Sciatic nerve (tissue), 2 donors: ENCODE results near the gene MAP2K5. TPM values are rescaled to one million over a fixed set of nuclear protein-coding genes. Genes with fewer than 3 reads are reported as not detected.

Experiments used
- ATAC-seq: fragments of 200-7000 bp; cut with Tn5 transposase; one replicate; pipeline ENCODE4 v1.9.1; 2020; ENCODE audit warnings: mild to moderate bottlenecking, moderate library complexity
- DNase-seq: peaks from one replicate; pipeline ENCODE4 v3.0.0-alpha.2; 2020; ENCODE audit warnings: low spot score
- intact Hi-C: fragments of 100-400 bp; cut with DNase I; formaldehyde crosslinking; loops from one replicate; pipeline ENCODE4 v1.14.2; 2022
- total RNA-seq: library from RNA; stranded (reverse); fragmentation: NEBNext Ultra II Directional; extraction: Animal tissue kit (Norgen Biotek cat#: 25700); gene quantifications from one replicate; pipeline ENCODE4 v1.2.1, GENCODE V29; 2021
- donor health status: DM: no; HTN: no; CAD: no.
- donor health status: DM: no; HTN: no; CAD: no.

The MAP2K5 gene
- total RNA-seq, 1 donor from 2014 or later, result 25.2 TPM

DNA sequence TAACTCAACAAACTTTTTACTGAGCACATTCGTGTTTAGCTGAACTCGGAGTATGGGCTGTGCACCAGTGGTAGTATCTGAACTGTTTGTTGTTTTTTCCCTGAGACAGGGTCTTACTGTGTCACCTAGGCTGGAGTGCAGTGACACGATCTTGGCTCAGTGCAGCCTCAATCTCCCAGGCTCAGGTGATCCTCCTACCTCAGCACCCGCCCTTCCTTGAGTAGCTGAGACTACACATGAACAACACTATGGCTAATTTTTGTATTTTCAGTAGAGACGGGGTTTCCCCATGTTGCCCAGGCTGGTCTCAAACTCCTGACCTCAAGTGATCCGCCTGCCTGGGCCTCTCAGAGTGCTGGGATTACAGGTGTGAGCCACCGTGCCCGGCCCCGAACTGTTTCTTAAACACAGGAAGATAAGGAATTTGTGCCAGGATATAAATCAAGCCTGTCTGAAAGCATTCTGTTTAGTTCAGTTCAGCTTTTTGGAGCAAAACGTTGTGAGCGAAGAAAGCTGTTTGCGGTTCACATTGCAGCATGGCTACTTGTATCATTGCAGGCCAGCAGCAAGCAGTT lies 242.4 kb downstream of the MAP2K5 start:
- intact Hi-C loops, result no loop called here

DNA sequence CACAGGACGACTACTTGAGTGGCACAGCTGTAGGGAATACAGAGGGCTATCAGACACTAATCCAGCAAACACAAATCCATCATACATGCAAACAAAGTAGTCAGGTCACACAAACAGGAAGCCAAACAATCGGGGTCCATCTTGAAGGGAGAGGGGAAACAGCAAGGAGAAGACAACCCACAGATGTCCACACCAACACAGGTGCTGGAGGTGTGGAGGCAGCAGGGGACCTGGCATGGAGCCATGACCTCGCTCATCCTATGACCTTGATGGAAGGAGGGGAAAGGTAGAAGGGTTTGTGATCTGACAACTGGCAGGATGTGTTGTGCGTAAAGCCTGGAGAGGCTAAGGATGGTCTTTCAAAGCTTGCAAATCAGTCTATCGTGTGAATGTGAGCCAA lies 242.9 kb downstream of the MAP2K5 start:
- no peak for ATAC-seq
- DNase-seq, result no peak
- intact Hi-C loops, result no loop called here

More for the DNA sequence above, 242.4 kb downstream of the MAP2K5 start:
- no peak for ATAC-seq
- no peak for DNase-seq

DNA sequence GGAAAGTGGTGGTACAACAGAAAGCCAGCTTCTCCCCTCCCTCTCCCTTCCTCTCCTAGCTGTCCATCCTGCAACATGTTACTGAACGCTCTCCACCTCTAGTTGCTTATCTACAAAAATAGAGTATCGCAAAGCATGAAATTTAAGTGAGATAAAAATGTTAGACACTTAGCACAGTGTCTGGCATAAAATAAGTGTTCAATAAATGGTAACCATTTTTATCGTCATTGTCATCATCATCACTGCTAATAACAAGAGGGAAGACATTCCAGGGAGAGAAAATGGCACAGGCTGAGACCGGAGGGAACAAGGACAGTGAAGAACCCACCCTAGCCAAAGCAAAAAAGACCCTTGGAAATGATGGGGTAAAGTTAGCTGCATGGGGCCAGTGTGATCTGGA lies 244.1 kb downstream of the MAP2K5 start:
- DNase-seq (no peak), ATAC-seq (no peak)
- intact Hi-C loops, result no loop called here

DNA sequence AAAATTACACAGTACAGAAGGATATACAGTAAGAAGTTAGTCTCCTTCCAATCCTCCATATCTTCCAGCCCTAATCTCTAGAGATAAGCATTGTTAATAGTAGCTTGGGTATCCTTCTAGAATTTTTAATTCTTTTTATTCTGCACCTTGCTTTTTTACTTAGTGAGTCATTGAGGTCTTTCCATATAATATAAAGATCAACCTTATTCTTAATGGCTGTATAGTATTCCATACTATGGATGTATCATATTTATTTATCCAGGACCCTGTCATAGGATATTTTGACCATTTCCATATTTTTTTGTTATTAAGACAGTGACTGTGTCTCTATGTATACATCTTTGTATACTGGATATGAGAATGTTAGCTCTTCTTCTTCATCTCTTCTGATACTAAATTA lies 246.5 kb downstream of the MAP2K5 start:
- ATAC-seq (no peak), DNase-seq (no peak)
- intact Hi-C loops, result no loop called here

DNA sequence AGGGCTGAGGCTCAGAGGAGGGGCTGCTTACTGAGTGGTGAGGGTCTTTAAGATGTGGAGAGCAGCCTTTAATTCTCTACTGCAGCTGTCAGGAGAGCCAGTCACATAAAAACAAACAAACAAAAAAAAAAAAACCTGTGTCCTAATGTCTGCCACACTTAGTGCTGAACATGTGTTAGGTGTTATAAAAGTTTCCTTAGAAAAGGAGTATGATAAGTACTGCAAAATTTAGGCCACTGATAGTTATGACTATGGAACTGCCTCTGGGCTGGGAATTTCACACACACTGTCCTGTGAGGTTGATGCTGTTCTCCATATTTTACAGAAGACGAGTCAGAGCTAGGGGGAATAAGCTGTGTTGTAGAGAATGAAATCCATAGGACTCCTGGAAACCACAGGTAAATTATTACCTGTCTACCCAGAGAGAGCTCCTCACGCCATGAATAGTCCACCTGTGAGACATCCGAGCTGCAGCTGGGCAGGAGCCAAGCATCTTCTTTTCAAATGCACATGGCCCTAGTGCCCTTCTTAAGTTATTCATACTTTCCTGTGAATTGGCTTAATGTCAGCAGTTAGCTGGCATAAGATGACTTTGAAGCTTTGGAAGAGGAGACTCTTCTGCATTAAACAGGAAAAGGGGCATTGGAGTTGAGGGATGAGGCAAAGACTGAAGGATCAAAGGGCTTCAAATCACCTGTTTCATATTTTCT lies 248.3 kb downstream of the MAP2K5 start:
- DNase-seq (no peak), ATAC-seq (no peak)

DNA sequence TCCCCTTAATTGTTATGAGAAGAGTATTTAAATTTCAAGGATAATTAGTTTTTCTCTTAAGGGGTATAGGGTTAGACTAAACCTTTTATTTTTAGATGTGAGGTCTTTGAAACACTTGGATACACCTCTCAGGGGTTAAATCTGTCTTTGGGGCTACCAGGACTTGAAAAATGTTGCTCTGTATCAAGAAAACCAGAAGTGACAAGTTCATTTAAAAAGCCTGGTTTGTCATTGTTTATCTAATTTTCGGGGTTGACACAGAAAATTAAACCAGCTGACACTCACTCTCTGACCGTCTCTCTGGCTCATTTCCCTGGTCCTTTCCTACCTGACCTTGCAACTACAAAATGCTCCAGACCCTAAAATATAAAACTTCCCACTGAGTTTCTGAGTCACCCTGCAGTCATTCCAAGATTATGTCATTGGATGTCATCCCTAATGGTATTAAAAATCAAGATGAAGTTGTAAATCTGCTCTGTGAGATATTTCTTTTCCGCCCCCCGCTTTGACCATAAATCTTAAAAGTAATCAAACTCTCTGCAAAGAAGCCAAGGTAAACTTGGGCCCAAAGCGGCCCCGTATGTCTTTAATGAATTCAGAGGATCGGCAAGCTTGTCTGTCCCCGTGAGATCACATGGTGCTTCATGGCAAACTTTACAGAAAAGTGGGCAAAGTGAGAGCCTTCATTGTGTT lies 249.9 kb downstream of the MAP2K5 start:
- ATAC-seq (no peak), DNase-seq (no peak)
- intact Hi-C loops, result no loop called here

More for the DNA sequence above, 248.3 kb downstream of the MAP2K5 start:
- intact Hi-C loops, result no loop called here

DNA sequence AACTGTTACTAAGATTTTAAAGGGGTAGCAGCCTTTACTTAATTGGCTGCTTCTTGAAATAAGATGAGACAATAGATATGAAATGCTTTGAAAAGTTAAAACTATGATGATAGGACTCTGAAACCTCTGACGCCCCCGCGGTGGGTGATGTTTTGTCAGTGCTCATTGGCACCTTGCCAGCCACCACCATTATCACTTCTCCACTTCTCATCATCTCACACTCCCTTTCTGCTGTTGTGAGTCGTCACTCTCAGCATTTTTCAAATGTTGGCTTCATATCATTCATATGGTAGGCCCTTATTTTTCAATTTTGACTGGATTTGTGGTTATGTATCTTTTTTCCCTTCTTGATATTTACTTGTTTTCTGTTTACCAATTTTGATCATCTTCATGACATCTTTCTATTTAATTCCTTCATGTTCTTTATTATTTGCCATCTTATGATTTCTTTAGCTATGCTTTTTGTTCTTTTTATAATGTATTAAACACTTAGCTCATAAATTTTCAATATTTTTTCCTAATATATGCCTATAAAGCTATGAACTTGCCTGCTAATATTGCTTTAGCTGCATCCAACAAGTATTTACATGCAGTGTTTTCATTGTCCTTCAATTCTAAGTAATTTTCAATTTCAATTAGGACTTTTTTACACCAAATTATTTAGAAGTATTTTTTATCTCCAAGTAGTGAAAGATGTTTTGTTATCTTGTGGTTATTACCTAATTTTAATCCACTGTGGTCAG lies 252.5 kb downstream of the MAP2K5 start:
- intact Hi-C loops, result no loop called here
- ATAC-seq (no peak), DNase-seq (no peak)

DNA sequence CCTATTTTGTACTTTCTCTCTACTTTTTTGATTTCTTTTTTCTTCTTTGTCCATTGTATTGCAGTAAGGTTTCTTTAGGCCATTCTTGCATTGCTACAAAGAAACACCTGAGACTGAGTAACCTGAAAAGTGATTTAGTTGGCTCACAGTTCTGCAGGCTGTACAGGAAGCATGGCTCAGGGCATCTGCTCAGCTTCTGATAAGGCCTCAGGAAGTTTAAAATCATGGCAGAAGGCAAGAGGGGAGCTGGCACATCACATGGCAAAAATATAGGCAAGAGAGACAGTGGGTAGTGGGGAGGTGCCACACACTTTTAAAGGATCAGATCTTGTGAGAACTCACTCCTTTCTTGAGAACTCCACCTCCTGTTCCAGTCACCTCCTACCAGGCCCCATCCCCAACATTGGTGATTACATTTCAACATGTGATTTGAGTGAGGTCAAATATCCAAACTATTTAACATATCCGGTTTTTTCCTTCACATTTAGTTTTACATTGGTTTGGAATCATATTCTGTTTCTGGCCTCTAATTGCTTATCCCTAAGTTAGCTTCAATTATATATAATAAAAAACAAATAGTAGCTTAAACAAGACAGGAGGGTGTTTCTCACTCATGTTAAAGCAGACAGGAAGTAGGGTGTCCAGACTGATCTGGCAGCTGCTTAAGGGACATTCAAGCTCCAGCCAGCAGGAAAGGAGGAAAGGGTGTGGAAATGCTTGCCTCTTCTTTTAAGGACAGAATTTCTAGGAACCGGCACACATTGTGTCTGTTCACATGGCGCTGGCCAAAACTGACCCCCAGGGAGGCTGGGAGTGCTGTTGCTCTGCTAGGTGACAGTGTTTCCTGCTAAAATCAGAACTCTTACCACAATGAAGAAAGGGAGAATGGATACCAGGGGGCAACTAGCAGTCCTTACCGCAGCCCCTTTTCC lies 254.0 kb downstream of the MAP2K5 start:
- ATAC-seq (no peak), DNase-seq (no peak)
- intact Hi-C loops, result no loop called here

DNA sequence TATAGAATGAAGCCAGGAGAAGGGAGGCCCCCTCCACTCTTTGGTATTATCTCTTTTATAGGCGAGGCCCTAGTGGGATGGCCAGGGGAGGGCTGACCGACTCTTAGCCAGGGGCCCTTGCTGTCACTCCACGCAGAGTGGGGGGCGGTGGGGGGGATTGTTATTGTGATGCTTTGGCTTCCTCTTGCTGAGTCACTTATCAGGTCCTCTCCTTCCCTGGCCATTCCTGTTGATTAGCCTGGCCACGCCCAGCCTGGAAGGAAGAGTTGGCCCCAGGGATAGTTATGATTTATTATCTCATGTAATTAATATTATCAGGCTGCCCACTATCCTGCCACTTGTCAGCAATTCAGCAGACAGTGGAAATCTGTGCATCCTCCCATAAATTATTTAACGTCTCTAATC lies 257.3 kb downstream of the MAP2K5 start:
- no peak for DNase-seq
- ATAC-seq, result no peak
- intact Hi-C loops, result no loop called here

DNA sequence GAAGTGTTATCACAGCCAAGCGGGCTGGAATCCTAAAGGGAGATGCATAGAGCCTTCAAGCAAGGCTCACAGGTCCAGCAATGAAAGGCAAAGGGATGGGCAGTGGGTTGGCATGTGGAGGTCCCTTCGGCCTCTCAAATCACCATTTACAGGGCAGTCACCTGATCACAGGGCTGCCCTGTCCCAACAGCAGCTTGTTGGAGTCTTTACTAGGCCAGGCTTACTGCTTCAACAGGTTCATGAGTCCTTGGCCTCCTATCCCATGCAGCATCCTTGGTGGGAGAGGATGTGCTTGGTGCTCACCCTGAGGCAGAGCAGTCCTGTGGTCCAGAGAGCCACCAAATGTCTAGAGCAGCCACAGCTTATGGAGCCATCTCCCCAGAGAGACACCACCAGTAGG lies 258.6 kb downstream of the MAP2K5 start:
- intact Hi-C loops, result no loop called here
- DNase-seq, result no peak
- ATAC-seq, result no peak

DNA sequence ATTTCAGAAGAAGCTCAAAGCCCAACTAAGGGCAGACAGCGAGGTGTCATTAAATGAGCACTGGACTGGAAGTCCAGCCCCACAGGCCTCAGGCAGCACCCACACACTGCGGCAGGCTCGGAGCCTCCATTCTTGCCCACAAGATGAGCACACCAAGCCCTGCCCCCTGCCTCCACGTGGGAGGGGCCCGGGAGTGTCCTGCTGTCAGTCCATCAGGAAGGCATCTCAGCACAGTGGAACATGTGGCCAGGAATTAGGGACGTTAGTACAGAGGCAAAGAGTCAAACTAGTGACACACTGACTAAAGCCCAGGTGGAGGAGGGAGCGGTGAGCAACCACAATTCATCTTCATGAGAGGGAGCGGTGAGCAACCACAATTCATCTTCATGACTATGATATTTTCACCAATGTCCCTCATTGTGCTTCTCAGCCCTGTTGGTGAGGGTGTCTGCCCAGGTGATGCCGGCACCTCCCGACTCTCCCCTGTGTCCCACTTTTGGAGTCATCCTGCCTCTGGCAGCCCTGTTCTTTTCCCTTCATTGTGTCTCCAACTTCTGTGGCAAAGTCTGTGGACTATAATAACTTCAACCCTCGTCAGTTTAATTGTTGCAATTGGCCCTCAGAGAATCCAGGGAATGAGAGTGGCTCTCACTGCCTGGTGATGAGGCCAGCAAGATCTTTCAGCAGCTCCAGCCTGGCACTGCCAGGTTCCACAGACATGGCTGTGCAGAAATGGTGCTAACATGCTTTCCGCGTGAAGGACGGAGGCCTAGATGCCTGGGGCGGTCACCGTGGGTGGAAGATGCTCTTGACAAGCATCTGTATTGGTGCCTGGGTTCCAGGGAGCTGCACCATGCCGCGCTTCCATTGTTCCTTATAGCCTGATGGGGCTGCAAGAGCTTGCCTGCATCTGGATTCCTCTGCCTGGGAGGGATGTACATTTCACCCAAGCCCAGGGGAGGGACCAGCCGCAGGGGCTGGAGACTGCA lies 259.7 kb downstream of the MAP2K5 start:
- DNase-seq (no peak), ATAC-seq (no peak)
- intact Hi-C loops, result no loop called here

DNA sequence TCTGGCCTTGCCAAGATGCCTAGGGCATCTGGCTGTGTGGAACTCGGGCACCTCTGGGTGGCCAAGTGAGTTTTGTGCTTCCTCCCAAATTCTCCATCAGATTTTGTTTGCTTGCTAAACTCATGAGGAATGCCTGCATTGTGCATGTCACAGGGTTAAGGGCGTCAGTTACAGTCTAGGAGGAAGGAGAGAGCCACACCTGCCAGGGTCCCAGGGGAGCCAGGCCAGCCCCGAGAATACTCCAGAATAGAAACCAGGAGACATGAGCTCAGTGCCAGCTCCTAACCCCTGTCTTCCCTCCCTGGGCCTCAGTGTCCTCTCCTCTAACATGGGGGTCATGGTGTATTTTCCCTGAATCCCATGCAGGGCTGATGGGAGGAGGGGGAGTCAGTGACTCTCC lies 260.8 kb downstream of the MAP2K5 start:
- no peak for DNase-seq
- intact Hi-C loops, result no loop called here
- ATAC-seq, result no peak

DNA sequence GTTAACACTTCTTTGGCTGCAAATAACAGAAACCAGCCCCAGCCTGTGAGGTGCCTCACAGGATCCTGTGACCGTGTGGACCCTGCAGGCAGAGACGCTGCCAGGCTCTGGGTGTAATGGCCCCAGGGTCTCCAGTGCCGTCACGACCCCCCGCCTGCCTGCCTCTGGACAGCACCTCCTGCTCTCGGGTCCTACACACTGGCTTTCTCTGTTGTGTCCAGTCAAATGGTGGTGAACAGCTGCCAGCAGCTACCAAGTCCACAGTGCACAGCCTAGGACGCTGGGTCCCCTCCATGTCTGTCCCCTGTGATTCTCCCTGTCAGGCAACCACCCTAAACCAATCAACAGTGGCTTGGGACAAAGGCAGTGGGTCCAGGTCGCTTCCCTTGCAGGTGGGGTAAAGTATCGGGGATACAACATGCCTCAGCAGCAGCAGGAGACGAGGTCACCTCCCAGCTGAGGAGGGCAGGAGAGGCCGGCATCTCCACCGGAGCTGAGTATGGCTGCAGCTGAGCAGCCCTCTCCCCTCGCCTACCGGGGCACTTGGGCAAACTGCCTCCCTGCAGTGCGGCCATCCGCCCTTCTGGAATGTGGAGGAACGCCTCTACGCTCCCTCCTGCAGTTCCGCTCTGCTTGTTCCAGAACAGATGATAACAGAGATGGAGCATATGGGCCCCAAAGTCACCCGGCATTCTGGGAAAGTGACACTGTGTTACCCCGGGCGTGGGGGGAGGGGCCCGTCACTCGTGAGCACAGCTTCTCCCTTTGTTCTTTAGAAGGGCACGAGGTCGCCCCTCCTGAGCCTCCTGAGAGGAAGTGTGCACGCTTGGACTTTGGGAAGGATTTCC lies 261.7 kb downstream of the MAP2K5 start:
- intact Hi-C loops, result no loop called here
- ATAC-seq (no peak), DNase-seq (no peak)

DNA sequence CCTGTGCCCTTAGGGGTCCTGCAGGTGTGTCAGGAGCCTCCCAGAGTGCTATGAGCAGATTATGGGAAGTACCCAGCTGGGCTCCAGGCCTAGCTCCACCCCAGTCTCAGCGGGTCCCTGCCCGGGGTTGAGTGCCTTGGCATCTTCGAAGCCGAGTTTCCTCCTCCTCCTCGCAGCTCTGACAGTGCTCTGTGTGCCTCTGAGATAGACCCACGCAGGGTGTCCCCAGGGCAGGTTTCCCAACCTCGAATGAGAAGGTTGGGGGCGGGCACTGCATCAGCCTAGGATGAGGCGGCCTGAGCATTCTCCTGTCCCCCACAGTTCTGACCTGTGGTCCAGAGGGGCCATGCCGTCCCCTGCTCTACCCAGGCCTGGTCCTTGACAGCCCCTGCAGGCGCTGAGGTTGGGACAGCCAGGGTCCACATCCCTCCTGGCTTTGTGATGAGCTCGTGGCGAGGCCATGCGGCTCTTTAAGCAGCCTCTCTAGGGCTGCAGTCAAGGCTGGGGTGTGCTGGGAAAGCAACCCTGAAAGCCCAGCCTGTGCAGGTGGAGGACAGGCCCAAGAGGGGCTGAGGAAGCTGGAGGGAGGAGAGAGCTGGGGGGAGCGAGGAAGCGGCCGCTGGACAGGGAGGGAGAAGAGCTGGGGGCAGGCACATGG lies 262.6 kb downstream of the MAP2K5 start:
- intact Hi-C loops, result no loop called here
- peak; percentile 46 for DNase-seq
- ATAC-seq, result no peak

DNA sequence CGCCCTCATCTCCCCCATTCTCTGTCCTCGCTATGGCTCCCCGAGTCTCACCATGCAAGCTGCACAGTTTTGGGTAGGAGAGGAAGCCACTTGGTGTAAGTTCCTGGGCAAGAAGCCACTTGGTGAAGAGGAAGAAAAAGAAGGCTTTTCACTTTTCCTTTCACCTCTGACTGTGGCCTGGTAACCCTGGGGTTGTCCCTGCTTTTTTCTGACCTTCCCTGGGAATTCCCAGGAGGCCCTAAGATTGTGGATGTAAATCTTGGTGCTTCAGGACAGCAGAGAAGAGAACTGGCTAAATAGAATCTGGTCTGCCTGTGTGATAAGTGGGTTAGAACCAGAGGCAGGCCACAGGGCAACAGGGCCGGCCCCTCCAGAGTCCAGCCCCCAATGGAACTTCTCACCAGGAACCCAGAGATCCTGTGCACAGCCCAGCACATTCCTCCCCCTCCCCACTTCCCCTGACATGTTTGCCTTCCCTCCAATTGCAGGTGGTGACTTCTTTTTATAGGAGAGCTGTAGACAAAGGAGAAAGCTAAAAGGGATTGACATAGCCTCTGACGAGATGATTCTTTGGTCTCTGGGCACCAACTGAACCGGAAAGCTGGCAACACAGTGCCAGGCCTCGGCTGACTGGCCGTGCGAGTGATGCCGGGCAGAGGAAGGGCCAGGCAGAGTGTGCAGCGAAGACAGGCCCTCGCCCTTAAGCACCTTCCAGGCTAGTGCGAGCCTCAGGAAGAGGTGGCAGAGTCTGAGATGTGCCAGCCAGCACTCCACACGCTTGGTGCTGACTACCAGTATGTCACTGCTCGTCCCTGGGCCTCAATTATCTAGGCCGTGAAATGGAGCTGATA lies 263.4 kb downstream of the MAP2K5 start:
- peak; percentile 33 for DNase-seq
- intact Hi-C loops, result no loop called here

More for the DNA sequence above, 263.4 kb downstream of the MAP2K5 start:
- no peak for ATAC-seq
